ENCODE data around the gene MT1X.

DNA sequence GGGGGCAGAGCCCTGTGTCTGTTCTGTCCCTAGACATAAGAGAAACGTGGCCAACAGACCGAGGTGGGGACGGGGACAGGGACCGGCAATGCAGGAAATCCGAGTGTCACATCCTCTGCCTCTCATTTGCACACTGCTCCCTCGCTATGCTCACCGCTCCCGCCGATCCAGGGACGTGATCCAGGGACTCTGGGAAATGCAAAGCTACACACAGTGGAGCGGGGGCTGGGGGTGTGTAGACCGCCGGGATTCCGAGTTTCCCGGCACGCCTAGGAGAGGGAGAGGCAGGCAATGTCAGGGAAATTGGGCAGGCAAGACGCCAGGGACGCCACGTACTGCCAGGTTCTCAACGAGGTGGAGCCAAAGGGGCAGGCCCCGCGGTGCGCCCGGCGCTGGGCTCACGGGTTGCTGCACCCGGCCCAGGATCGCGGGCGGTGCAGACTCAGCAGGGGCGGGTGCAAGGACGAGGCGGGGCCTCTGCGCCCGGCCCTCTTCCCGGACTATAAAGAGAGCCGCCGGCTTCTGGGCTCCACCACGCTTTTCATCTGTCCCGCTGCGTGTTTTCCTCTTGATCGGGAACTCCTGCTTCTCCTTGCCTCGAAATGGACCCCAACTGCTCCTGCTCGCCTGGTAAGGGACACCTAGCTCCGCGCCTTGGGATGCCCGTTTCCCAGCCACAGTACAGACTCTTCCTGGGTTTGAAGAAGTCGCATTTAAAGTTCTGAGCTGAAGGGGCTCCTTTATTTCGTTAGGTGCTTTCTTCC is at the start of gene MT1X:
- TF ChIP-seq, protein P1, sequence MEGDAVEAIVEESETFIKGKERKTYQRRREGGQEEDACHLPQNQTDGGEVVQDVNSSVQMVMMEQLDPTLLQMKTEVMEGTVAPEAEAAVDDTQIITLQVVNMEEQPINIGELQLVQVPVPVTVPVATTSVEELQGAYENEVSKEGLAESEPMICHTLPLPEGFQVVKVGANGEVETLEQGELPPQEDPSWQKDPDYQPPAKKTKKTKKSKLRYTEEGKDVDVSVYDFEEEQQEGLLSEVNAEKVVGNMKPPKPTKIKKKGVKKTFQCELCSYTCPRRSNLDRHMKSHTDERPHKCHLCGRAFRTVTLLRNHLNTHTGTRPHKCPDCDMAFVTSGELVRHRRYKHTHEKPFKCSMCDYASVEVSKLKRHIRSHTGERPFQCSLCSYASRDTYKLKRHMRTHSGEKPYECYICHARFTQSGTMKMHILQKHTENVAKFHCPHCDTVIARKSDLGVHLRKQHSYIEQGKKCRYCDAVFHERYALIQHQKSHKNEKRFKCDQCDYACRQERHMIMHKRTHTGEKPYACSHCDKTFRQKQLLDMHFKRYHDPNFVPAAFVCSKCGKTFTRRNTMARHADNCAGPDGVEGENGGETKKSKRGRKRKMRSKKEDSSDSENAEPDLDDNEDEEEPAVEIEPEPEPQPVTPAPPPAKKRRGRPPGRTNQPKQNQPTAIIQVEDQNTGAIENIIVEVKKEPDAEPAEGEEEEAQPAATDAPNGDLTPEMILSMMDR (conservative IDR thresholded peaks at IDR 0.05; ENCODE audit: low read length): no peak
- TF ChIP-seq EZH2phosphoT487 (IDR thresholded peaks at IDR 0.05; ENCODE audit: borderline replicate concordance): no peak
